BLaER1 (cell line): ENCODE data around the gene ALOX15.
"Not testable (repeated sequence)": the region's sequence is repeated elsewhere in the genome, so short reads cannot be mapped to it uniquely, and the experiment has no call there.

Experiments
- H3K27ac ChIP-seq: shearing (Covaris generic); formaldehyde crosslinking; 2 replicates; pipeline ENCODE4 v1.8.1; 2022
- H3K27me3 ChIP-seq: shearing (Covaris generic); formaldehyde crosslinking; 2 replicates; pipeline ENCODE4 v1.8.1; 2022
- H3K36me3 ChIP-seq: shearing (Covaris generic); formaldehyde crosslinking; 2 replicates; pipeline ENCODE4 v1.8.1; 2022
- H3K4me1 ChIP-seq: shearing (Covaris generic); formaldehyde crosslinking; 2 replicates; pipeline ENCODE4 v1.8.1; 2022
- H3K4me2 ChIP-seq: shearing (Covaris generic); formaldehyde crosslinking; 2 replicates; pipeline ENCODE4 v1.8.1; 2022
- H3K4me3 ChIP-seq: shearing (Covaris generic); formaldehyde crosslinking; 2 replicates; pipeline ENCODE4 v1.8.1; 2022
- H3K9ac ChIP-seq: shearing (Covaris generic); formaldehyde crosslinking; 2 replicates; pipeline ENCODE4 v1.8.1; 2022
- H3K9me3 ChIP-seq: shearing (Covaris generic); formaldehyde crosslinking; 2 replicates; pipeline ENCODE4 v1.8.1; 2022
- H4K20me1 ChIP-seq: shearing (Covaris generic); formaldehyde crosslinking; 2 replicates; pipeline ENCODE4 v1.8.1; 2022
- Cebpa-rat ChIP-seq: shearing (Covaris generic); IDR thresholded peaks from 2 replicates; pipeline ENCODE4 v1.8.1; 2022

The ALOX15 gene

DNA sequence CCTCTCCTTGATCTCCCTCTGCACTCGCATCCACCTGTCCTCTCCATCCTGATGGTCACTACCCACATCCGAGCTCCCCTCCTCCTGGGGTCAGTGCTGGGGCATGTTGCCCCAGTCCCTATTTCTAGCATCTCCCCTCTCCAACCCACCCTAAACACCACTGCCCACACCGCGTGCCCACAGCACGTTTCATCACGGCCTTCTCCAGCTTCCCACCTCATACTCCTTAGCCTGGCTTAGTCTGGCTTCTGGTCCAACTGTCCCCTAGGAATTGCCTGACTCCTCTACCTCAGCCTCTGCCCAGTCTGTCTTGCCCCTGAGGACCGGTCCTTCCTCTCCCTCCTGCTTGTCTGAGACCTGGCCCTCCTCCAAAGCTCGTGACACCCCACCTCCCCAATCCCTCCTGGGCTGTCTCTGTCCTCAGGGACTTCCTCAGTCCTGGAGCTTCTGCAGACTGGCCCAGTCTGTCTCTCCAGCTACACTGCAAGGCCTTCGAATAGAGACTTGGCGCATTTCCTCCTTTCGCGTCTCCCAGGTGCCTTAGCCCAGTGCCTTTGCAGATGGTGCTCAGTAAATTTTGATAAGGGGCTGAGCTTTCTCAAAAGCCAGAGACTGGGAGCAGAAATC is 4.9 kb downstream of the ALOX15 start:
- peaks cover 31% of the 10 kb centered on the region for H3K27me3 ChIP-seq
- H3K4me3 ChIP-seq = no peak overlapping the region
- H3K4me1 ChIP-seq = peaks cover 30% of the 10 kb centered on the region
- H4K20me1 ChIP-seq = peaks cover 11% of the 10 kb centered on the region; the same call in 1 of the 2 replicates
- H3K27ac ChIP-seq = 0 out of 2 replicates have a peak overlapping the region, but pooled peaks have one; percentile 13
- no peaks in the 10 kb centered on the region for H3K9me3 ChIP-seq
- TF ChIP-seq Cebpa-rat = no peak
- H3K36me3 ChIP-seq = no peaks in the 10 kb centered on the region
- H3K4me2 ChIP-seq = peak overlapping the region; percentile 90
- no peak overlapping the region for H3K9ac ChIP-seq

DNA sequence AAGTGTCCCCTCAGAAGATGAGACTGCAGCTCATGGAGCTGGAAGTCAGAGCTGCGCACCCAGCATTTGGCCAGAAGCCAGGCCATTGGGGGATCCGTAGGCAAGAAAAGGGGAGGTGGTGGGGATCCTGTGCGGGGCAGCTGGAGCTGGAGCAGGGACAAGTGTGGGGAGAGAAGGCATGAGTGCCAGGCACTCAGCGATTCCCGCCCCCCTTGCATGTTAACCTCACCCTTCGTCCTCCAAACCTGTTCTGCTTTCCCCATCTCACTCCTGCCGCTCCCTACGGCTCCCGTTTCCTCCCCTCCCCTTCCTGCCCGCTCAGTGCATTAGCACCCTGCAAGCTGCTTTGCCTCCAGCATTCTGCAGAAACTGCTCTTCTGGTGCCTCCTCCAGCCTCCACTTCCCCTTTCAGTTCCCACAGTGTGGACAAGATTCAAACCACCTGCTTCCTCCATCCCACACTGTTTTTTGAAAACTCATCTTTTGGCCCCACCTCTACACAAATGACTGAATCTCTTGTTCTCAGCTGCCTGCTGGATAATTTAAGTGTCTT is 5.6 kb downstream of the ALOX15 start:
- peak overlapping the region; percentile 90 for H3K4me2 ChIP-seq
- no peak overlapping the region for H3K27ac ChIP-seq
- peaks cover 24% of the 10 kb centered on the region for H3K27me3 ChIP-seq
- 0 out of 2 replicates have a peak overlapping the region, but pooled peaks have one; percentile 7 for H3K4me3 ChIP-seq
- no peak overlapping the region for H3K9ac ChIP-seq
- peaks cover 32% of the 10 kb centered on the region for H3K4me1 ChIP-seq
- no peaks in the 10 kb centered on the region for H3K36me3 ChIP-seq
- H3K9me3 ChIP-seq = no peaks in the 10 kb centered on the region
- H4K20me1 ChIP-seq = 0 out of 2 replicates have a peak, but pooled peaks cover 5% of the 10 kb centered on the region
- no peak for TF ChIP-seq Cebpa-rat

DNA sequence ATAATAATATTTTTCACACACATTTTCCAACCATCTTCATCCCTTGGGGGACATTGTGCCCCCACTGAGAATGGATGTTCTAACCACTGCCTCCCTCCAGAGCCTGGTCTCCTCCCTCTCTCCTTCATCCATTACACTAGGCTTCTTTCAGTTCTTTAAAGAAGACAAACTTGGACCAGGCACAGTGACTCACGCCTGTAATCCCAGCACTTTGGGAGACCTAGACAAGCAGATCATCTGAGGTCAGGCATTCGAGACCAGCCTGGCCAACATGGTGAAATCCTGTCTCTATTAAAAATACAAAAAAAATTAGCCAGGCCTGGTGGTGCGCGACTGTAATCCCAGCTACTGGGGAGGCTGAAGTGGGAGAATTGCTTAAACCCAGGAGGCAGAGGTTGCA is 6.5 kb downstream of the ALOX15 start:
- H3K4me1 ChIP-seq = peaks cover 32% of the 10 kb centered on the region
- TF ChIP-seq Cebpa-rat = no peak
- peaks cover 15% of the 10 kb centered on the region for H3K27me3 ChIP-seq
- H4K20me1 ChIP-seq = 0 out of 2 replicates have a peak, but pooled peaks cover 5% of the 10 kb centered on the region
- peak overlapping the region; percentile 90 for H3K4me2 ChIP-seq
- no peak overlapping the region for H3K9ac ChIP-seq
- H3K36me3 ChIP-seq = no peaks in the 10 kb centered on the region
- no peak overlapping the region for H3K27ac ChIP-seq
- H3K4me3 ChIP-seq = no peak overlapping the region
- no peaks in the 10 kb centered on the region for H3K9me3 ChIP-seq

DNA sequence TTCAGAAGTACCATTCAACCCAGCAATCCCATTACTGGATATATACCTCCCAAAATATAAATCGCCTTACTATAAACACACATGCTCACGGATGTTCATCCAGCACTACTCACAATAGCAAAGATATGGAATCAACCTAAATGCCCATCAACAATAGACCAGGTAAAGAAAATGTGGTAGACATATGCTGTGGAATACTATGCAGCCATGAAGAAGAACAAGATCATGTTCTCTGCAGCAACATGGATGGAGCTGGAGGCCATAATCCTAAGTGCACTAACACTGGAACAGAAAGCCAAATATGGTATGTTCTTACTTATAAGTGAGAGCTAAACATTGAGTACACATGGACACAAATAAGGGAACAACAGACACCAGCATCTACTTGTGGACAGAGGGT is 7.8 kb downstream of the ALOX15 start:
- no peak for TF ChIP-seq Cebpa-rat
- H3K9ac ChIP-seq = no peak overlapping the region
- H3K27ac ChIP-seq = no peak overlapping the region
- H3K4me2 ChIP-seq = no peak overlapping the region
- H3K4me3 ChIP-seq = no peak overlapping the region
- peaks cover 4% of the 10 kb centered on the region for H3K27me3 ChIP-seq
- no peaks in the 10 kb centered on the region for H4K20me1 ChIP-seq
- H3K4me1 ChIP-seq = peaks cover 32% of the 10 kb centered on the region
- no peaks in the 10 kb centered on the region for H3K36me3 ChIP-seq
- H3K9me3 ChIP-seq = no peaks in the 10 kb centered on the region

DNA sequence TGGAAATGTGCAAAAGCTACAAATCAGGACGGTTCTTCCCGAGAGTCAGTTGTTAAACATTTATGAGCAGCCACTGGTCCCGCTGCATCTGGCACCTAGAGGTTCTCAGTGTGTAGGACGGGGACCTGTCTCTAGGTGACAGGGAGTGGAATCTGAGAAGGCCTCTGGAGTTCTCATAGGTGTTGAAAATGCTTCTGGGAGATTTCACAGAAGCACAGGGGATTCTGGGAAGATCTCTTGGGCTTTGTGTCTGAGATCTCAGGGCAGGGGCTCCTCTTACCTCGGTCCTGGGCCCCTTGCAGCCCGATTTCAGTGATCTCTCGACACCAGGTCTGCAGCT is 8.9 kb downstream of the ALOX15 start:
- Histone ChIP-seq H3K4me1 (peaks cover 32% of the 10 kb centered on the region), H3K9ac (no peak overlapping the region), H3K4me3 (no peak overlapping the region), H3K4me2 (no peak overlapping the region), H3K9me3 (no peaks in the 10 kb centered on the region), H3K36me3 (no peaks in the 10 kb centered on the region), H3K27me3 (no peaks in the 10 kb centered on the region; the same call in 1 of the 2 replicates), H4K20me1 (no peaks in the 10 kb centered on the region), H3K27ac (no peak overlapping the region)
- no peak for TF ChIP-seq Cebpa-rat

DNA sequence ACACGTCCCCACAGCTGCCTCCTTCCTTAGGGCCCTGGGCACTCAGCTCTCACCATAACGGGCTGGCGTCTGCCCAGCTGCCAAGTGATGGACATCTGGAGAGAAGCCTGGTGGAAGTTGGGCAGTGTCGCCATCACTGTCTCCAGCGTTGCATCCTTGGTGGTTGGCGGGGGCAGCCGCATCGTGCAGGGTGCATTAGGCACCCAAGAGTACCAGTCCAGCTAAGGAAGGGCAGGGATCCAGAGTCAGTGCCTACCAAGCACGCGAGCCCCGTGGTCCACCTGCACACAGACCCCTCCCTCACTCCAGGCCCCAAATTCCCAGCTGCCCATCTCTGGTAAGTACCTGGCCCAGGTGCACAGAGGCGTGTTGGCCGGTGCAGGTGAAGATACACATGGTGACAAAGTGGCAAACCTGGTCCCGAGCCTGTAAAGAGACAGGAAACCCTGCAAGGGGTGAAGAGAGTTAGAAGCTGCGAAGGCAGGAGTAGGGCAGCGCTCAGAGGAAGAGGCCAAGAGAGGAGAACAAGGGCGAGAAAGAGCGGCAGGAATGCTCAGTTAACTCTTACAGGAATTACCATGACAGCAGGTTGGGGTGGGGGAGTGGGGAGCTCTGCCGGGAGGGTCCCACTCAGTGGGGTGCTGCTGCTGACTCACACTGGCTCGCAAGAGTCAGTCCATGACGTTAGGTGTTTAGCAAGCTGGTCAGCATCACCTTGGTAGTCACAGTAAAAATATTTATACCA is 9.5 kb downstream of the ALOX15 start:
- Histone ChIP-seq H3K27ac (no peak overlapping the region), H3K4me2 (no peak overlapping the region), H3K36me3 (no peaks in the 10 kb centered on the region), H3K9me3 (no peaks in the 10 kb centered on the region), H3K4me3 (no peak overlapping the region), H4K20me1 (no peaks in the 10 kb centered on the region), H3K9ac (no peak overlapping the region), H3K4me1 (peaks cover 28% of the 10 kb centered on the region), H3K27me3 (no peaks in the 10 kb centered on the region)
- TF ChIP-seq Cebpa-rat = no peak

- H3K27ac ChIP-seq = no peak overlapping the region
- peaks cover 22% of the 10 kb centered on the region for H3K4me1 ChIP-seq
- H3K36me3 ChIP-seq = no peaks in the 10 kb centered on the region
- no peaks in the 10 kb centered on the region for H3K9me3 ChIP-seq
- no peaks in the 10 kb centered on the region for H4K20me1 ChIP-seq
- H3K4me3 ChIP-seq = no peak overlapping the region
- H3K9ac ChIP-seq = no peak overlapping the region
- H3K27me3 ChIP-seq = no peaks in the 10 kb centered on the region
- TF ChIP-seq Cebpa-rat = no peak
- H3K4me2 ChIP-seq = no peak overlapping the region
These were observed 10.0 kb downstream of the ALOX15 start for GRCh38 chr17:4631431-4631830.

GRCh38 chr17:4626734-4627256 is 14.7 kb downstream of the ALOX15 start:
- H3K9ac ChIP-seq = no peak overlapping the region
- H3K4me2 ChIP-seq = no peak overlapping the region
- H4K20me1 ChIP-seq = no peaks in the 10 kb centered on the region
- H3K36me3 ChIP-seq = no peaks in the 10 kb centered on the region
- no peak for TF ChIP-seq Cebpa-rat
- H3K9me3 ChIP-seq = peaks cover 10% of the 10 kb centered on the region; the same call in 1 of the 2 replicates
- H3K27me3 ChIP-seq = no peaks in the 10 kb centered on the region
- no peak overlapping the region for H3K27ac ChIP-seq
- H3K4me3 ChIP-seq = no peak overlapping the region
- H3K4me1 ChIP-seq = peaks cover 16% of the 10 kb centered on the region; the same call in 1 of the 2 replicates

DNA sequence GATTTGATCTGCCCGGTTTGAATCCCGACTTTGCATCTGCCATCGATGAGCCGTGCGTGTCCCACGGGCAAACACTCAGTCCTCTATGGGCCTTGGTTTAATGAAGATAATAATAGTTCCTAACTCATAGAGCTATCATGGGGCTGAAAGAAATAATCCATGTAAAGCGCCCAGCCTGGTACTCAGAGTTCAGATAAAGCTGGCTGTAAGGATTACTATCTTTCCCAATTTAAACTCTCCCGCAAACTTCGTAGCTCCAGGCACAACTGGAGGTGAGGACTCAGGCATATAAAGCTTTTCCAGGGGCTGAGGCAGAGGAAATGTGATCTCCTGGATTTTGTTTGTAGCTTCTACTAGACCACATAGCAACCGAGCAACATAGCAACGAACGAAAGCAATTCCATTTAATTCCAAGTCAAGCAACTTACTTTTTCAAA is 16.3 kb downstream of the ALOX15 start:
- Histone ChIP-seq H3K27me3 (no peaks in the 10 kb centered on the region), H3K36me3 (no peaks in the 10 kb centered on the region), H4K20me1 (no peaks in the 10 kb centered on the region), H3K4me2 (no peak overlapping the region), H3K4me1 (peaks cover 12% of the 10 kb centered on the region; the same call in 1 of the 2 replicates), H3K27ac (no peak overlapping the region), H3K4me3 (no peak overlapping the region), H3K9me3 (peaks cover 12% of the 10 kb centered on the region; the same call in 1 of the 2 replicates), H3K9ac (no peak overlapping the region)
- no peak for TF ChIP-seq Cebpa-rat

GRCh38 chr17:4624451-4624911 is 17.0 kb downstream of the ALOX15 start:
- H4K20me1 ChIP-seq, H3K27me3 ChIP-seq, H3K36me3 ChIP-seq, H3K4me3 ChIP-seq, H3K9ac ChIP-seq, H3K27ac ChIP-seq: not testable (repeated sequence)
- Histone ChIP-seq H3K4me2 (peak overlapping the region; percentile 19; the same call in 1 of the 2 replicates), H3K9me3 (peaks cover 12% of the 10 kb centered on the region; the same call in 1 of the 2 replicates), H3K4me1 (peaks cover 12% of the 10 kb centered on the region; the same call in 1 of the 2 replicates)
